Measurements from ENCODE around the gene HOXC5.

Gene HOXC5

GRCh38 chr12:54019091-54019811 lies 13.6 kb upstream of the HOXC5 start:
- DNase-seq (ENCODE audit: low read depth in 2 of 3, low spot score in 2 of 3) = no peak

GRCh38 chr12:54019924-54020590 lies 12.8 kb upstream of the HOXC5 start:
- DNase-seq (ENCODE audit: low read depth in 2 of 3, low spot score in 2 of 3) = no peak

GRCh38 chr12:54020591-54021405 lies 12.1 kb upstream of the HOXC5 start:
- no peak for DNase-seq (ENCODE audit: low read depth in 2 of 3, low spot score in 2 of 3)

- no peak for DNase-seq (ENCODE audit: low read depth in 2 of 3, low spot score in 2 of 3)
Measured at GRCh38 chr12:54021432-54022013, 11.3 kb upstream of the HOXC5 start.

- no peak for DNase-seq (ENCODE audit: low read depth in 2 of 3, low spot score in 2 of 3)
Measured at GRCh38 chr12:54022960-54023884, 9.6 kb upstream of the HOXC5 start.

- DNase-seq (ENCODE audit: low read depth in 2 of 3, low spot score in 2 of 3) = no peak
Measured at GRCh38 chr12:54024127-54024526, 8.7 kb upstream of the HOXC5 start.

- no peak for DNase-seq (ENCODE audit: low read depth in 2 of 3, low spot score in 2 of 3)
Measured at GRCh38 chr12:54024581-54025305, 8.1 kb upstream of the HOXC5 start.

GRCh38 chr12:54025499-54026405 lies 7.1 kb upstream of the HOXC5 start:
- no peak for DNase-seq (ENCODE audit: low read depth in 2 of 3, low spot score in 2 of 3)

GRCh38 chr12:54026640-54027441 lies 6.0 kb upstream of the HOXC5 start:
- no peak for DNase-seq (ENCODE audit: low read depth in 2 of 3, low spot score in 2 of 3)

GRCh38 chr12:54027442-54027786 lies 5.4 kb upstream of the HOXC5 start:
- no peak for DNase-seq (ENCODE audit: low read depth in 2 of 3, low spot score in 2 of 3)

- no peak for DNase-seq (ENCODE audit: low read depth in 2 of 3, low spot score in 2 of 3)
Measured at GRCh38 chr12:54028314-54029201, 4.3 kb upstream of the HOXC5 start, which contains the start of gene HOXC6. TSS of gene HOXC6 (plus strand) at chr12:54028440. CDS start at chr12:54028522, 82 bp downstream.

GRCh38 chr12:54029529-54030441 lies 3.1 kb upstream of the HOXC5 start:
- DNase-seq (ENCODE audit: low read depth in 2 of 3, low spot score in 2 of 3) = no peak

- DNase-seq (ENCODE audit: low read depth in 2 of 3, low spot score in 2 of 3) = no peak
Measured at GRCh38 chr12:54030442-54030801, 2.4 kb upstream of the HOXC5 start.

- DNase-seq (ENCODE audit: low read depth in 2 of 3, low spot score in 2 of 3) = no peak
Measured at GRCh38 chr12:54030889-54031471, 1.9 kb upstream of the HOXC5 start.

GRCh38 chr12:54031480-54031879 lies 1.4 kb upstream of the HOXC5 start:
- no peak for DNase-seq (ENCODE audit: low read depth in 2 of 3, low spot score in 2 of 3)

All from activated CD8-positive, alpha-beta memory T cell treated with anti-CD3 and anti-CD28 coated beads for 48 hours (primary cell).